Mesodermal cell (in vitro differentiated cells): ENCODE data around the gene LRRC4C.

Source experiments
- H3K27ac ChIP-seq: 2 replicates; pipeline ENCODE4 v1.7.0; 2013; ENCODE audit warnings: mild to moderate bottlenecking, low read depth, low read length, moderate library complexity; ENCODE audit not compliant: severe bottlenecking
- H3K36me3 ChIP-seq: 2 replicates; pipeline ENCODE4 v1.7.1; 2013; ENCODE audit warnings: mild to moderate bottlenecking, low read length, moderate library complexity; ENCODE audit not compliant: control insufficient read depth, insufficient read depth
- H3K4me1 ChIP-seq: one replicate; pipeline ENCODE4 v1.7.1; 2013; ENCODE audit warnings: mild to moderate bottlenecking, low read length; ENCODE audit not compliant: insufficient read depth, control insufficient read depth, poor library complexity, severe bottlenecking
- H3K4me3 ChIP-seq: 2 replicates; pipeline ENCODE4 v1.7.0; 2013; ENCODE audit warnings: low read length, control low read depth, mild to moderate bottlenecking; ENCODE audit not compliant: insufficient read depth, poor library complexity, severe bottlenecking; ENCODE audit errors: extremely low read depth
- H3K9me3 ChIP-seq: 2 replicates; pipeline ENCODE4 v1.7.1; 2013; ENCODE audit warnings: mild to moderate bottlenecking, low read length, moderate library complexity; ENCODE audit not compliant: control insufficient read depth
- WGBS, 2 experiments: methylation state at CpG; one replicate each; pipeline ENCODE4 v1.1.5; 2013; ENCODE audit warnings: missing lambda C conversion rate in 2 of 2; ENCODE audit not compliant: insufficient coverage in 2 of 2; 5-methylcytosine and 5-hydroxymethylcytosine counted together

LRRC4C gene

GRCh38 chr11:41256041-41256440 is 203.4 kb downstream of the LRRC4C start:
- H3K27ac ChIP-seq: no peak overlapping the region

GRCh38 chr11:41254966-41255365 is 204.5 kb downstream of the LRRC4C start:
- H3K4me3 ChIP-seq: no peak overlapping the region
- no peaks in the 10 kb centered on the region for H3K9me3 ChIP-seq
- no CpG with 5 or more reads among the region's 2 CpGs for WGBS, 2 experiments
- no peaks in the 10 kb centered on the region for H3K36me3 ChIP-seq
- no peaks in the 10 kb centered on the region for H3K4me1 ChIP-seq
- no peak overlapping the region for H3K27ac ChIP-seq

More at GRCh38 chr11:41256041-41256440, 203.4 kb downstream of the LRRC4C start:
- WGBS, 2 experiments: 93% methylated on average over 2 of the region's 3 CpGs; no CpG with 5 or more reads in 1 of the 2 experiments
- no peaks in the 10 kb centered on the region for H3K9me3 ChIP-seq
- H3K4me1 ChIP-seq: no peaks in the 10 kb centered on the region
- H3K36me3 ChIP-seq: no peaks in the 10 kb centered on the region
- no peak overlapping the region for H3K4me3 ChIP-seq

GRCh38 chr11:41250408-41250935 is 209.0 kb downstream of the LRRC4C start:
- 80 to 88% methylated on average over 1 to 2 of the region's 2 CpGs for WGBS, 2 experiments
- Histone ChIP-seq H3K4me3 (no peak overlapping the region), H3K9me3 (no peaks in the 10 kb centered on the region), H3K4me1 (peaks cover 4% of the 10 kb centered on the region), H3K36me3 (no peaks in the 10 kb centered on the region), H3K27ac (no peak overlapping the region)

- H3K4me3 ChIP-seq: no peak overlapping the region
- peaks cover 4% of the 10 kb centered on the region for H3K4me1 ChIP-seq
- WGBS, 2 experiments: 92 to 100% methylated on average over 1 to 4 of the region's 5 CpGs
- H3K27ac ChIP-seq: no peak overlapping the region
- H3K36me3 ChIP-seq: no peaks in the 10 kb centered on the region
- H3K9me3 ChIP-seq: no peaks in the 10 kb centered on the region
Measured at GRCh38 chr11:41247621-41248020, 211.8 kb downstream of the LRRC4C start.

GRCh38 chr11:41246399-41246745 is 213.1 kb downstream of the LRRC4C start:
- no peak overlapping the region for H3K27ac ChIP-seq
- H3K9me3 ChIP-seq: no peaks in the 10 kb centered on the region
- WGBS, 2 experiments: 97 to 100% methylated on average over 4 of the region's 5 CpGs
- H3K4me1 ChIP-seq: peaks cover 4% of the 10 kb centered on the region
- no peak overlapping the region for H3K4me3 ChIP-seq
- no peaks in the 10 kb centered on the region for H3K36me3 ChIP-seq

- no peak overlapping the region for H3K27ac ChIP-seq
- H3K9me3 ChIP-seq: no peaks in the 10 kb centered on the region
- no peak overlapping the region for H3K4me3 ChIP-seq
- H3K4me1 ChIP-seq: peaks cover 4% of the 10 kb centered on the region
- 93 to 94% methylated on average over 8 of the region's 10 CpGs for WGBS, 2 experiments
- H3K36me3 ChIP-seq: no peaks in the 10 kb centered on the region
Measured at GRCh38 chr11:41245704-41246398, 213.6 kb downstream of the LRRC4C start.

- no peak overlapping the region for H3K4me3 ChIP-seq
- no peaks in the 10 kb centered on the region for H3K9me3 ChIP-seq
- peaks cover 4% of the 10 kb centered on the region for H3K4me1 ChIP-seq
- H3K27ac ChIP-seq: no peak overlapping the region
- WGBS, 2 experiments: 86 to 88% methylated on average over 9 to 10 of the region's 10 CpGs
- H3K36me3 ChIP-seq: no peaks in the 10 kb centered on the region
Measured at GRCh38 chr11:41245184-41245583, 214.3 kb downstream of the LRRC4C start.

GRCh38 chr11:41237382-41237781 is 222.1 kb downstream of the LRRC4C start:
- Histone ChIP-seq H3K4me3 (no peak overlapping the region), H3K27ac (no peak overlapping the region)

GRCh38 chr11:41235668-41236067 is 223.8 kb downstream of the LRRC4C start:
- Histone ChIP-seq H3K4me1 (no peaks in the 10 kb centered on the region), H3K9me3 (no peaks in the 10 kb centered on the region), H3K4me3 (no peak overlapping the region), H3K27ac (no peak overlapping the region), H3K36me3 (no peaks in the 10 kb centered on the region)
- WGBS, 2 experiments: no CpG with 5 or more reads among the region's 1 CpG

More at GRCh38 chr11:41237382-41237781, 222.1 kb downstream of the LRRC4C start:
- H3K9me3 ChIP-seq: no peaks in the 10 kb centered on the region
- 39 to 48% methylated on average over 2 to 4 of the region's 6 CpGs for WGBS, 2 experiments
- no peaks in the 10 kb centered on the region for H3K4me1 ChIP-seq
- H3K36me3 ChIP-seq: no peaks in the 10 kb centered on the region

GRCh38 chr11:41225856-41226633 is 233.4 kb downstream of the LRRC4C start:
- Histone ChIP-seq H3K27ac (no peak overlapping the region), H3K4me3 (no peak overlapping the region), H3K9me3 (no peaks in the 10 kb centered on the region), H3K4me1 (no peaks in the 10 kb centered on the region), H3K36me3 (no peaks in the 10 kb centered on the region)
- 75 to 82% methylated on average over 1 of the region's 3 CpGs for WGBS, 2 experiments

GRCh38 chr11:41222236-41222635 is 237.2 kb downstream of the LRRC4C start:
- WGBS, 2 experiments: 100% methylated on average over 1 of the region's 2 CpGs; no CpG with 5 or more reads in 1 of the 2 experiments

More at GRCh38 chr11:41222236-41222635, 237.2 kb downstream of the LRRC4C start:
- no peak overlapping the region for H3K4me3 ChIP-seq
- H3K36me3 ChIP-seq: no peaks in the 10 kb centered on the region
- H3K4me1 ChIP-seq: no peaks in the 10 kb centered on the region
- H3K27ac ChIP-seq: no peak overlapping the region
- H3K9me3 ChIP-seq: no peaks in the 10 kb centered on the region
